Measurements from ENCODE around the gene SIRPB2.

SIRPB2 gene

DNA sequence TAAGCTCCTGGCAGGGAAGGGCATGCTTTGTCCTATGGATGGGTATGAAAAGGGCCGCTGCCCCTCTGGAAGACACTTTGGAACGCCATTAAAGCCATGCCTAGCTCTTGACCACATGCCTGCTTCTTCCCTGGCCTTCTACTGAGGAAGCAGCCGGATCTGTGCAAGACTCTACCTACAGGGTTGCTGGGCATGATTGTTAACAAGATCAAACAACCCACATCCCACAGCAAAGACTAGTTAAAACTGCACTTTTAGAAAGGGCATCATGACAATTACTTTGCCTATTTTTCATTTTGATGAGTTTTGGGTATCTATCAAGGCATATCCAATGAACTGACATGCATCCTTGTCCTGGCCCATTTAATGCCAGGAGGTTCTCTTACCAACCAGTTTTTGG is 50.1 kb downstream of the SIRPB2 start:
- no peak for DNase-seq (ENCODE audit: low read depth)

DNA sequence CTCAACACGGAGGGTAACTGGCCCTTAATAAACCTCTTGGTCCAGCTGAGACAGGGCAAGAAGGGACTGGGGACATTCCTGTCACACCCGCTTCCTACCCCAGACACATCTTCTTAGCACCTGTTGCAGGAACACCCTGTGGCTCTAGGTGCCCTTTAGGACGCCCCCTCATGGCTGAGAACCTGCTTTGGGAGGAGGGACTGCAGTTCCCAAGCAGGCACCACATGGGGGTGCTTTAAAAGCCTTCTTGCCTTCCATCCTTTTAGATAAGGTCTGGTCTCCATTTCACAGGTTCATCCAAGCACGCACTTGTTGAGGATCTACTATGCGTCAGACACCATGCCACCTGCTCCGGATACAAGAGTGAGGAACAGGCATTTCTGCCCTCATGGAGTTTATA is 51.2 kb downstream of the SIRPB2 start:
- no peak for DNase-seq (ENCODE audit: low read depth)

DNA sequence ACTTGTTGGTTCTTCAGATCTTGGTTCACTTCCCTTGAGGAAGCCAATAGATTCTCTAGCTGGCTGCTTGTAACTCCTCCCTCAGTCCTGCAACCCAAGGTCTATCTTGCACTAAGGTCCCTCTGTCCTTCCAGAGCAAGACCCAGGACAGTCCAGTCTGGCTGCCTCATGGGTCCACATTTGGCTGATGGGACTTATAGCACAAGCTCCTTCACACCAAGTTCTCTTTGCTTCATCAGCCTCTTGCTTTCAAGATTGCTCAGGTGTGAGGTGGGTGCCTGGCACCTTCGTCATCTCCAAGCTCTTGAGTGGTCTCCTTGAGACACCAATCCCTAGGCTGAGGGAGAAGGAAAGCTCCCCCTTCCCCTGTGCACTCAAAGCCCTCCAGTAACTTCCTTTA is 52.9 kb downstream of the SIRPB2 start:
- DNase-seq (ENCODE audit: low read depth), result no peak

DNA sequence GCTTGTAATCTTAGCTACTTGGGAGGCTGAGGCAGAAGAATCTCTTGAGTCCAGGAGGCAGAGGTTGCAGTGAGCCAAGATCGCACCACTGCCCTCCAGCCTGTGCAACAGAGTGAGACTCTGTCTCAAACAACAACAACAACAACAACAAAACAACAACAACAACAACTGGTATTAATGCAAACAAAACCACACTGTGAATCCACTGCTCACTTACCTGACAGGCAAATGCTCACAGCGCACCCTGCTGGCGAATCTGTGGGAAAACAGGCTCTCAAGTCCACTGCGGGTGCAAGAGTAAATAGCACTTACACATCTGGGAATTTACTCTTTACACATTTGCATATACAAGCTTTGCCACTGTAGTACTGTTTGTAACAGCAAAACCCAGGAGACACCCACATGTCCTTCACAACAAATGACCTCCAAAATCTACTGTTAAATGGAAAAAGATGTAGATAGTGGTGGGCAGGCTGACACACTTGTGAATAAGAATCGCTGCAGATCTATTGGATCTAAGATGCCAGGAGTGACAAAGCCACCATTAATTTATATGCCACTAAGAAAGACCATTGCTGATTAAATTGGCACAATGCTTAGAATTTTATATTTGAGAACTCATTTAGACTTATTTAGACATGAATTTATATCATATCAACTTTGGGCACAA is 53.9 kb downstream of the SIRPB2 start:
- peak; percentile 80 for DNase-seq (ENCODE audit: low read depth)

DNA sequence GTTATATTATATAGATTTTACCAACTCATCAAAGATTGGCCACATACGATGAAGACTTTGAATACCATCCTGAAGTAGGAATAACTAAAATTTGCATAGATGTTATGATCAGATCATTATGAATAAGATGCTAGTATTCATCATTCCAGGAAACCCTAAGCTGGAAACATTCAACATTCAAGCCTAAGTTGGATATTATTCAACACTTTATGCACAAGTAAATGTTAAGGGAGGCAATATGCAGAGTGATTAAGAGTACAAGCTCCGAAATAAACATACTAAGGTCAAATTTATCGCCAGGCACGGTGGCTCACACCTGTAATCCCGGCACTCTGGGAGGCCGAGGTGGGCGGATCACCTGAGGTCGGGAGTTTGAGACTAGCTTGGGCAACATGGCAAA is 55.0 kb downstream of the SIRPB2 start:
- no peak for DNase-seq (ENCODE audit: low read depth)

DNA sequence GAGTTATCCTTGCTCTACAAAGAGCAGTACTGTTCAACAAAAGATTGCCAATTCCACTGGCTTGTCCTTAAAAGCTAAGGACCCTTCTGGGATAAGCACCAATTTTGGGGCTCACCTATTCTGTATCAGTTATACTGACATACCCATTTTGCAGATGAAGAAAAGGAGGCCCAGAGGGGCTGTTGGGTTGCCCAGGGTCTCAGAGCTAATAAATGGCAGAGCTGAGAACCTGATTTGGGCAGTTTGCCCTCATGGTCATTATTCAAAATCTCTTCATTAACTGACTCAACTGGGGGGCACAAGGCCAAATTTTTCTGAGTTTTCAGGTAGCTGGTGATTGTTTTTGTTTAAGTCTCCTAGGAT is 55.9 kb downstream of the SIRPB2 start:
- no peak for DNase-seq (ENCODE audit: low read depth)

DNA sequence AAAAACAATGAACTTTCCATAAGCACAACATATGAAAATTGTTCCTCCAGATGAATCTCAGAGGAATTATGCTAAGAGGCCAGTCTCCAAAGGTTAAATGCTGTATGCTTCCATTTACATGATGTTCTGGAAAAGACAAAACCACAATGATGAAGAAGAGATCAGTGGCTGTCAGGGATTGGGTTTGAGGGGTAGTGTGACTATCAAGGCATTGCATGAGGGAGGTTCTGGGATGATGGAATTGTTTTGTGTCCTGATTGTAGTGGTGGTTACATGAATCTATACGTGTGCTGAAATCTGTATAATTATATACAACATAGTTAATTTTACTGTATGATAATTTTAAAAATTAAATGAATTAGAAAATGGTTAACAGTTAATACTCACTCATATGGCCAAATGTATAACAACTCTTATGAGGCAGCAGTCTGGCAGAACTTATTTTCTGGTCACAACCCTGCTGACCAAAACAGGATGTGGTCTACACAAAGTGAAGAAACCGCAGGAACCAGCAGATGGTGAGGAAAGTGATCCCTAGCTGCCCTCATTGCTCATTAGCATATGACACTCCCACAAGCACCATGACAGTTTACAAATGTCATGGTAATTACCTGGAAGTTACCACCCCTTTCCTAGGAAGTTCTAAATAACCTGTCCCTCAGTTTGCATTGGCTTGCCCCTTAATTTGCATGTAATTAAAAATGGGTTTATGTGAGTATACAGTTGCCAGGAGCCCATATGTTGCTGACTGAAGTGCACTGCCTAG is 56.5 kb downstream of the SIRPB2 start:
- no peak for DNase-seq (ENCODE audit: low read depth)

DNA sequence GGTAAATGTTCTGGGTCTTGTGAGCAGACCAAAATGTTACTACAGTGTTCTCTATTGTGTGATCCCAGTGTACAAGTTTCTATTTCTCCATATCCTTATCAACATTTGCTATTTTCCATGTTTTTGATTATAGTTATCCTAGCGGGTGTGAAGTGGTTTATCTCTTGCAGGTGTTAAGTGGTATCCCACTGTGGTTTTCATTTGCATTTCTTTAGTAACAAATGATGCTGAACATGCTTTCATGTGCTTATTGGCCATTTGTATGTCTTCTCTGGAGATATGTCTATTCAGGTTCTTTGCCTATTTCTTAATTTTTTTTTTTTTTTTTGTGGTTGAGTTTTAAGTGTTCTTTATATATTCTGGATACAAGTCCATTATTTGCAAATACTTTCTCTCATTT is 60.1 kb downstream of the SIRPB2 start:
- DNase-seq (ENCODE audit: low read depth), result no peak

DNA sequence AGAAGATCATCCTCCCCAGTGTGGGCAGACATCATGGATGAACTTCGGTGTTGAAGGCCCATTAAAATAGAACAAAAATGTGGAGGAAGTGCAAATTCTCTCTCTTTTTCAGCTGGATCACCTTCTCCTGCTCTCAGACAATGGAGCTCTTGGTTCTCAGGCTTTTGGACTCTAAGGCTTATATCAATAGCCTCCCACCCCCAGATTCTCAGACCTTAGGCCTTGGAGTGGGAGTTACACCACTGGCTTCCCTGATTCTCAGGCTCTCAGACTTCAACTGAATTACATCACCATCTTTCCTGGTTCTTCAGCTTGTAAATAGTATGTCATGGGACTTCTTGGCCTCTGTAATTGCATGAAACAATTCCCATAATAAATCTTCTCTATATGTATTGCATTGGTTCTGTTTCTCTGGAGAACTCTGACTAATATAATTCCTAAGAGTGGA is 61.2 kb downstream of the SIRPB2 start:
- no peak for DNase-seq (ENCODE audit: low read depth)

DNA sequence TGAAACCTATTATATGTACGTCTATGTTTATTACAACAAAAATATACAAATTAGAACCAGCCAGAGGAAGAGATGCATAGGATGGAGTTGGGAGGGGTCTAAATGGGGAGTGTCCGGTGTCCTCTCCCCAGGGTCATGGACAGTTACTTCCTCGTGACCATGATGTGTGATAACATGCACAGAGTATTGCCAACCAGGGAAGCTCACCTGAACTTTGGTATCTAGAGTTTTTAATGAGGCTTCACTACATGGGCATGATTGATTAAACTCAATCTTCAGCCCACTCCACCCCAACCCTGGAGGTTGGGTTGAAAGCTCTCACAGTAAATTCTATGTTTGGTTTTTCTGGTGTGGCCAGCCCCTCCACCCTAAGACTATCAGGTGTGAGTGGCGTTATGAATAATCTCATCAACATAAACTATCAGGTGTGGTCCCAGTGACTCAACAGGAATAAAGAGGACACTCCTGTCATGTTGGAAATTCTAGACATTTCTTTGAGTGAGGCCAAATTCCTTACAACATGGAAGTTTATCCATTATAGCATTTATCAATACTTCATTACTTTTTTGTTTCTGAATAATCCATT is 62.0 kb downstream of the SIRPB2 start:
- no peak for DNase-seq (ENCODE audit: low read depth)

DNA sequence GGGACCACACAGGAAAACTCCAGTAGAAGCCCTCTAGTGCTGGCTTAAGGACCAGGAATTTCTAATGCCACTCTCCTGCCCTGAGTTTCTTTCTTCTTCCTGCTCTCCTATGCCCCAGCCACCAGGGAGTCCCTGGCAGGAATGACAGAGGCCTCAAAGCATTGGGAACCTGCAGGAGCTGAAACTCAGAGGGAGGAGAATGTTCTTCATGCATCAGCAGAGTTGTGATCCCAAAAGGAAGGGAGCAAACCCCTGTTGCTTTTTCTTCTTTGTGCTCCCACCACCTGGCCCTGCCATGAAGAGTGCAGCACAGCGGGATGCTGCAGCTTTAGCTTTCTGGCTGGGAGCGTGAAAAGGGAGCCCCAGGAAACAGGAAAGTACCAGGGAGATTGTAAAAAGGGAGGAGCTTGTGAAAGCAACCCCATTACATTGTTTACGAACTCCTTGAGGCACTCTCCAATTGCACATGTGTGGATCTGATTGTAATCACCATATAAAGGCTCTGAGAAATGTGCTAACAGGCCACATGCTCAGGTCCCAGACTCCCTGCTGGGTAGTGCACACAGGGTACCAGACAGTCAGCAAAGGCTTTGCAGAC is 63.7 kb downstream of the SIRPB2 start:
- DNase-seq (ENCODE audit: low read depth), result no peak

DNA sequence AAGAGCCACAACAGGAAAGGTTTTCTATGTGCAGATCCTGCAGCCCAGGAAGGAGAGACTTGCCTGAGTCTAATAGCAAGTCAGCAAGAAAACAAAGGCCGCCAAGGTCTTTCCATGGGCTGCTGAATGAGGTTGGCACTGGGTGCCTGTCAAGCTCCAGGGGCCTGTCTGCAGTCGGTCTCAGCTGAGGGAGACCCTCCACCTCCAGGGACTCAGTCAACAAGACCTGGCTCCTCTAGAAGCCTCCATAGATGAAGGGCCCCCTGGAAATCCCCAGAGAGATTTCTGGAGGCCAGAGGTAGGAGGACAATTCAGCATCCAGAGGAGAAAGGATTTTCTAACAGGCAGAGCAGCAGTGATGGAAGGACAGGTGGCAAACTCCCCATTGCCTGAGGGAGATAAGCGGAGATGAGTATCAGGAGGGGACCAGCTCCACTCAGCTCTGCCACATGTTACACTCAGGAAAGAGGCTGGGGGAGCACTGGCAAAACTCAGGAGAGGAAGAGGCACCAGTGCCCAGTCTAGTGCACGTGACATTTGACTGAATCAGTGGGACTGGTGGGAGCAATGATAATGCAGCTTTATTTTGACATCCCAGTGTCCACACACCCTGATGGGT is 64.9 kb downstream of the SIRPB2 start:
- DNase-seq (ENCODE audit: low read depth), result no peak

Measured in activated T-cell treated with anti-CD3 and anti-CD28 coated beads for 1 hour (primary cell).